ENCODE measurements around the gene KLHDC1. TPM values are rescaled to one million over a fixed set of nuclear protein-coding genes. Genes with fewer than 3 reads are reported as not detected.

KLHDC1 gene
- total RNA-seq, 2 experiments from 2014 or later, result 0.25 TPM; not detected in 1

DNA sequence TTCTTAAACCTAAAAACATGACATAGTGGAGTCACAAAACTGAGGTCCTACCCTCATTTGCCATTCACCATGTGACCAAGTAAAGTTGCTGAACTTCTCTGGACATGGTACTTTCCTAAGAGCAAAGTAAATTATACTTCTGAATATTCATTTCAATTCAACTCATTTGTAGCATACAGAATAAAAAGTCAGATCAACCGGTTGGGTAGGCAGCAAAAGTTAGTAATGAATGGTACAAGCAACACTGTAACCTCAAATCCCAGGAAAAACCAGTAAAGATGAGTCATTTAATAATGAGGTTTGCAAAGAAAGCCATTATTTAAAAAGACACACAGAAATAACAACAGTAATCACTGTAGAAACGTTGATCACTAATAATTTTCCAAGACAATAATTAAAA lies 13.6 kb upstream of the KLHDC1 start:
- TF ChIP-seq, protein P1, sequence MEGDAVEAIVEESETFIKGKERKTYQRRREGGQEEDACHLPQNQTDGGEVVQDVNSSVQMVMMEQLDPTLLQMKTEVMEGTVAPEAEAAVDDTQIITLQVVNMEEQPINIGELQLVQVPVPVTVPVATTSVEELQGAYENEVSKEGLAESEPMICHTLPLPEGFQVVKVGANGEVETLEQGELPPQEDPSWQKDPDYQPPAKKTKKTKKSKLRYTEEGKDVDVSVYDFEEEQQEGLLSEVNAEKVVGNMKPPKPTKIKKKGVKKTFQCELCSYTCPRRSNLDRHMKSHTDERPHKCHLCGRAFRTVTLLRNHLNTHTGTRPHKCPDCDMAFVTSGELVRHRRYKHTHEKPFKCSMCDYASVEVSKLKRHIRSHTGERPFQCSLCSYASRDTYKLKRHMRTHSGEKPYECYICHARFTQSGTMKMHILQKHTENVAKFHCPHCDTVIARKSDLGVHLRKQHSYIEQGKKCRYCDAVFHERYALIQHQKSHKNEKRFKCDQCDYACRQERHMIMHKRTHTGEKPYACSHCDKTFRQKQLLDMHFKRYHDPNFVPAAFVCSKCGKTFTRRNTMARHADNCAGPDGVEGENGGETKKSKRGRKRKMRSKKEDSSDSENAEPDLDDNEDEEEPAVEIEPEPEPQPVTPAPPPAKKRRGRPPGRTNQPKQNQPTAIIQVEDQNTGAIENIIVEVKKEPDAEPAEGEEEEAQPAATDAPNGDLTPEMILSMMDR (conservative IDR thresholded peaks at IDR 0.05; ENCODE audit: low read length), result no peak
- no peak for TF ChIP-seq EZH2phosphoT487 (IDR thresholded peaks at IDR 0.05; ENCODE audit: borderline replicate concordance, low read depth, low read length)
- intact Hi-C loops (cut with micrococcal nuclease; ENCODE audit: unreplicated experiment), result no loop called here
- Histone ChIP-seq H3K27ac (ENCODE audit: low read depth, low read length, poor library complexity, severe bottlenecking) (no peak overlapping the region), H3K9me3 (ENCODE audit: low read length) (no peaks in the 10 kb centered on the region), H3K36me3 (ENCODE audit: insufficient read depth, low read length) (peaks cover 84% of the 10 kb centered on the region), H3K4me1 (ENCODE audit: insufficient read depth, low read length, poor library complexity, severe bottlenecking) (no peaks in the 10 kb centered on the region), H3K4me2 (ENCODE audit: low read length) (no peak overlapping the region), H4K20me1 (ENCODE audit: insufficient read depth, low read length) (no peaks in the 10 kb centered on the region), H3K9me2 (ENCODE audit: insufficient read depth, low read length) (no peaks in the 10 kb centered on the region), H3K4me3 (ENCODE audit: low read depth, low read length, poor library complexity, severe bottlenecking) (no peak overlapping the region), H3K79me2 (ENCODE audit: insufficient read depth, low read depth, low read length) (no peaks in the 10 kb centered on the region), H2AFZ (ENCODE audit: low read length) (no peak overlapping the region)
- no peak for DNase-seq (ENCODE audit: low spot score)
- POLR2A ChIA-PET, result no interaction called here
- BruUV-seq (replicated peaks), result TSS peak; percentile 36
- CTCF ChIA-PET (ENCODE audit: unreplicated experiment), result no interaction called here

DNA sequence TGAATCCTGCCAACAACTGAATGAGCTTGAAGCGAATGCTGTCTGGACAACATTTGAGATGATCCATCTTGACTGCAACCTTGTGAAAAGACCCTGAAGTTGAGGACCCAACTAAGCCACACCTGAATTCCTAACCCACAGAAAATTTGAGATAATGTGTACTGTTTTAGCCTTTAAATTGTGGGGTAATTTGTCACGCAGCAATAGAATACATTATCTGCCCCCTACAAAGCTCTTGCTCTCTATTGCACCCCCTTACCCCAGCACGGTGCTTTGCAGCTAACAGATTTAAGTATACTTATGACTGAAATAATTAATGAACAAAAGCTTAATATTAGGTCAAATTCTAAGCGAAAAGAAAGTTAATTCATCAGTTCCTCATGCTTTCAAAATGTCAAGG lies 6.5 kb upstream of the KLHDC1 start:
- POLR2A ChIA-PET, result interaction anchor here (0.6 to 2.4 kb wide), 9 partner anchors 8 to 1157 kb away, joined by 3 to 7 read pairs (median 3); partner anchors contain the start of gene KLHDC2
- intact Hi-C loops (cut with micrococcal nuclease; ENCODE audit: unreplicated experiment), result no loop called here

More for the DNA sequence above, 6.5 kb upstream of the KLHDC1 start:
- no peak for TF ChIP-seq EZH2phosphoT487 (IDR thresholded peaks at IDR 0.05; ENCODE audit: borderline replicate concordance, low read depth, low read length)
- TF ChIP-seq, protein P1 (conservative IDR thresholded peaks at IDR 0.05; ENCODE audit: low read length), result no peak
- H3K79me2 ChIP-seq (ENCODE audit: insufficient read depth, low read depth, low read length), result peaks cover 27% of the 10 kb centered on the region
- H3K9me3 ChIP-seq (ENCODE audit: low read length), result no peaks in the 10 kb centered on the region
- DNase-seq (ENCODE audit: low spot score), result no peak
- no peak overlapping the region for H2AFZ ChIP-seq (ENCODE audit: low read length)
- CTCF ChIA-PET (ENCODE audit: unreplicated experiment), result no interaction called here
- H3K36me3 ChIP-seq (ENCODE audit: insufficient read depth, low read length), result peaks cover 27% of the 10 kb centered on the region
- H3K4me1 ChIP-seq (ENCODE audit: insufficient read depth, low read length, poor library complexity, severe bottlenecking), result peaks cover 27% of the 10 kb centered on the region
- no peak overlapping the region for H3K27ac ChIP-seq (ENCODE audit: low read depth, low read length, poor library complexity, severe bottlenecking)
- H3K4me2 ChIP-seq (ENCODE audit: low read length), result peak overlapping the region; percentile 91
- H3K9me2 ChIP-seq (ENCODE audit: insufficient read depth, low read length), result no peaks in the 10 kb centered on the region
- H3K4me3 ChIP-seq (ENCODE audit: low read depth, low read length, poor library complexity, severe bottlenecking), result peak overlapping the region; percentile 82
- H4K20me1 ChIP-seq (ENCODE audit: insufficient read depth, low read length), result no peaks in the 10 kb centered on the region
- TSS peak; percentile 66 for BruUV-seq (replicated peaks)
